DND-41 (cell line): ENCODE results near the gene CHST3.

Source experiments
- EZH2 ChIP-seq: IDR thresholded peaks from 3 replicates; pipeline ENCODE4 v1.6.1; 2012; ENCODE audit warnings: borderline replicate concordance, low read depth, mild to moderate bottlenecking, moderate library complexity, low read length, inconsistent platforms; ENCODE audit not compliant: severe bottlenecking
- TF ChIP-seq, protein P1 (sequence below): IDR thresholded peaks from 2 replicates; pipeline ENCODE4 v1.5.1; 2012; ENCODE audit warnings: borderline replicate concordance, low read length, moderate library complexity, mild to moderate bottlenecking; ENCODE audit not compliant: poor library complexity, severe bottlenecking; ENCODE audit errors: extremely low read depth

DNA sequence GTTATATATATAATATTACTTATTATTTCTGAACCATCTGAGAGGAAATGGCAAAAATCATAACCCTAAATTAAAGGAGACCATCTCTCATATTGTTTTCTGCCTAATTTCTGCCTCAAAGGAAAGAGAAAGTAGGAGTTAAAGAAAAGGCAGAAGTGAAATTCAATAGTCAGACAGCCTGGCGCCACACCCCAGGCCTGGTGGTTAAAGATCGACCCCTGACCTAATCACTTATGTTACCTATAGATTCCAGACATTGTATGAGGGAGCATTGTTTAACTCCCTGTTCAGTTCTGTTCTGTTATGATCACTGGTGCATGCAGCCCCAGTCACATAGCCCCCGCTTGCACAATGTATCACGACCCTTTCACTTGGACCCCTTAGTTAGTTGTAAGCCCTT, 24.9 kb upstream of the CHST3 start:
- TF ChIP-seq, protein P1, sequence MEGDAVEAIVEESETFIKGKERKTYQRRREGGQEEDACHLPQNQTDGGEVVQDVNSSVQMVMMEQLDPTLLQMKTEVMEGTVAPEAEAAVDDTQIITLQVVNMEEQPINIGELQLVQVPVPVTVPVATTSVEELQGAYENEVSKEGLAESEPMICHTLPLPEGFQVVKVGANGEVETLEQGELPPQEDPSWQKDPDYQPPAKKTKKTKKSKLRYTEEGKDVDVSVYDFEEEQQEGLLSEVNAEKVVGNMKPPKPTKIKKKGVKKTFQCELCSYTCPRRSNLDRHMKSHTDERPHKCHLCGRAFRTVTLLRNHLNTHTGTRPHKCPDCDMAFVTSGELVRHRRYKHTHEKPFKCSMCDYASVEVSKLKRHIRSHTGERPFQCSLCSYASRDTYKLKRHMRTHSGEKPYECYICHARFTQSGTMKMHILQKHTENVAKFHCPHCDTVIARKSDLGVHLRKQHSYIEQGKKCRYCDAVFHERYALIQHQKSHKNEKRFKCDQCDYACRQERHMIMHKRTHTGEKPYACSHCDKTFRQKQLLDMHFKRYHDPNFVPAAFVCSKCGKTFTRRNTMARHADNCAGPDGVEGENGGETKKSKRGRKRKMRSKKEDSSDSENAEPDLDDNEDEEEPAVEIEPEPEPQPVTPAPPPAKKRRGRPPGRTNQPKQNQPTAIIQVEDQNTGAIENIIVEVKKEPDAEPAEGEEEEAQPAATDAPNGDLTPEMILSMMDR: no peak
- TF ChIP-seq EZH2: no peak
